Karpas-422 (cell line): Measurements from ENCODE around the gene ERICH4. TPM values are rescaled to one million over a fixed set of nuclear protein-coding genes. Genes with fewer than 3 reads are reported as not detected.

ENCODE experiments used
- DNase-seq: peaks from one replicate; pipeline ENCODE4 v3.0.0-alpha.2; 2015
- H2AFZ ChIP-seq: fragments of 200-600 bp; sonication (generic); 2 replicates; pipeline ENCODE4 v1.6.1; 2014; ENCODE audit warnings: antibody characterized with exemption, low read length, mixed read lengths
- H3K27ac ChIP-seq: fragments of 200-600 bp; sonication (generic); 2 replicates; pipeline ENCODE4 v1.5.1; 2014; ENCODE audit warnings: mild to moderate bottlenecking, low read length, moderate library complexity
- H3K27me3 ChIP-seq: fragments of 200-600 bp; sonication (generic); 2 replicates; pipeline ENCODE4 v1.6.1; 2014; ENCODE audit warnings: low read length, mixed read lengths
- H3K36me3 ChIP-seq: fragments of 200-600 bp; sonication (generic); 2 replicates; pipeline ENCODE4 v1.6.1; 2014; ENCODE audit warnings: low read length, mixed read lengths; ENCODE audit not compliant: insufficient read depth
- H3K4me1 ChIP-seq: fragments of 200-600 bp; sonication (generic); 2 replicates; pipeline ENCODE4 v1.6.1; 2014; ENCODE audit warnings: mild to moderate bottlenecking, low read length, mixed read lengths
- H3K4me2 ChIP-seq: fragments of 200-600 bp; sonication (generic); 2 replicates; pipeline ENCODE4 v1.6.1; 2014; ENCODE audit warnings: low read length, low read depth, mild to moderate bottlenecking; ENCODE audit not compliant: poor library complexity, severe bottlenecking
- H3K4me3 ChIP-seq: fragments of 200-600 bp; sonication (generic); 2 replicates; pipeline ENCODE4 v1.5.1; 2014; ENCODE audit warnings: mild to moderate bottlenecking, antibody characterized with exemption, low read length, mixed read lengths
- H3K79me2 ChIP-seq: fragments of 200-600 bp; sonication (generic); 2 replicates; pipeline ENCODE4 v1.6.1; 2014; ENCODE audit warnings: mild to moderate bottlenecking, low read length, mixed read lengths
- H3K9ac ChIP-seq: fragments of 200-600 bp; sonication (generic); 2 replicates; pipeline ENCODE4 v1.6.0; 2014; ENCODE audit warnings: low read length
- H3K9me2 ChIP-seq: fragments of 200-600 bp; sonication (generic), shearing (Covaris generic); replicated peaks from 2 replicates; pipeline ENCODE4 v1.6.0; 2014; ENCODE audit warnings: mild to moderate bottlenecking, low read length, moderate library complexity; ENCODE audit not compliant: insufficient read depth
- H3K9me3 ChIP-seq: fragments of 300-700, 200-600 bp; sonication (generic); 2 replicates; pipeline ENCODE4 v1.6.1; 2014; ENCODE audit warnings: low read length, mixed read lengths
- H4K20me1 ChIP-seq: fragments of 200-600 bp; sonication (generic); 2 replicates; pipeline ENCODE4 v1.6.1; 2014; ENCODE audit warnings: mild to moderate bottlenecking, antibody characterized with exemption, low read length, low read depth; ENCODE audit not compliant: insufficient read depth
- total RNA-seq: library from RNA; depleted of rRNA; stranded (reverse); fragments of >200 nt; shearing (Covaris generic); gene quantifications from 2 replicates; pipeline ENCODE4 v1.2.3, GENCODE V29; 2014; ENCODE audit warnings: low replicate concordance

The ERICH4 gene
- total RNA-seq, 1 experiment from 2014 or later, result not detected

DNA sequence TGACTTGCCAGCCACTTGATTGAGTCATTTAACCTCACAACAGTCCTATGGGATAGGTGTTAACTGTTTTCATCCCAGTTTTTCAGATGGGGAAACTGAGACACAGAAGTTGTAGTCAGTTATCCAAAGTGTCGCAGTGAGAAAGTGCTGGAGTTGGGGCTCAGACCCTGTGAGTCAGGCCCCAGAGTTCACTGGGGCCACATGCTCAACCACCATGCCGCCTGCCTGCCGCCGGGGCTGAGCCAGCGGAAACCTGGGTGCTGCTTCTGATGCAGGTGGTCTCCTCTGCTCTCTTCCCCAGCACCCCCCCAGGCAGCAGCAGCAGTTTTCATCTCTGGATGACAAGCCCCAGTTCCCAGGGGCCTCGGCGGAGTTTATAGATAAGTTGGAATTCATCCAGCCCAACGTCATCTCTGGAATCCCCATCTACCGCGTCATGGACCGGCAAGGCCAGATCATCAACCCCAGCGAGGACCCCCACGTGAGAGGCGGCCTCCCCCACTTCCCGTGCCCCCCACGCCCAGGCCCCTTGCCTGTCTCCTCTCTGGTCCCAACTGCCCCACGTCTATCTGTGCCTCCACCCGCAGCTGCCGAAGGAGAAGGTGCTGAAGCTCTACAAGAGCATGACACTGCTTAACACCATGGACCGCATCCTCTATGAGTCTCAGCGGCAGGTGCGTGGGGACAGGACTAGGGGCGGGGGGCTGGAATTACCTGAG lies 32.5 kb upstream of the ERICH4 start:
- peaks cover 20% of the 10 kb centered on the region for H3K4me1 ChIP-seq
- H3K9me2 ChIP-seq, result no peaks in the 10 kb centered on the region
- H3K36me3 ChIP-seq, result no peaks in the 10 kb centered on the region
- no peak overlapping the region for H3K9ac ChIP-seq
- H3K27ac ChIP-seq, result no peak overlapping the region
- no peak overlapping the region for H2AFZ ChIP-seq
- no peaks in the 10 kb centered on the region for H3K9me3 ChIP-seq
- no peaks in the 10 kb centered on the region for H3K27me3 ChIP-seq
- DNase-seq, result no peak
- H3K4me3 ChIP-seq, result no peak overlapping the region
- H4K20me1 ChIP-seq, result no peaks in the 10 kb centered on the region
- no peaks in the 10 kb centered on the region; the same call in 1 of the 2 replicates for H3K79me2 ChIP-seq
- no peak overlapping the region for H3K4me2 ChIP-seq

DNA sequence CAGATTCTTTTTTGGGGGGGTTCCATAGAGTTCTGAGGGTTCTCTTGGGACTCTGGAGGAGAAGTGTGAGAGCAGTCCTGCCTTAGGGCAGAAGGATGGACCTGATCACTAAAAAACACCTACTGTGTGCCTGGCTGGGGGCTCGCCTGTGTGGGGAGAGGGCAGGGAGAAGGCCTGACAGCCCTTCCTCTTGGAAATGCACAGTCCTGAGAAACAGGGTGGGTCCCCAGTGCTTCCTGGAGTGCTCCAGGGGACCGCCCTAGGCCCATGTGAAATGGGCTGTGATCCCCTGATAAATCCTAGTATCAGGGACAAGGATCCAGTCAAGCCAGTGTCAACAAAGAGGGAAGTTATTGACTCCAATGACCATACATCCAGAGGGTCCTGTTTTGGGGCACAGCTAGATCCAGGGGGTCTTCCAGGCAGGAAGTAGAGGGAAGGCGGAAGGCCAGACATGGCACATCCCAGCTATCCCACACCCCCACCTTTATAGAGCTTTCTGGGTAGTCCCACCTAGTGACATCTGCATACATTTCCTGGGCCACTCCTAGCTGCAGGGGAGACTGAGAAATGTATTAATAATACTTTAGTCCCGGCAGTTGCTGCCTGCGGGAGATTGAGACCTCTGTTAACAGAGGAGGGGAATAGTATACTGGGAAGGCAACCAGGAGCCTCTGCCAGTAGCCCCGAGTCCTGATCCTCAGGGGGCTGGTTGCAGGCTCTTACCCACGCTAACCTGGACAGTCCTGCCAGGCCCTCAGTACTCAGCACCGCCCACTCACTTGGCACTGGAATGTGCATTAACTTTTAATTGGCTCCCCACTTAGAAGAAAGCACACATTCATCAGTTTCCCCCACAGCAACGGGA lies 31.6 kb upstream of the ERICH4 start:
- Histone ChIP-seq H3K4me3 (no peak overlapping the region), H3K27me3 (no peaks in the 10 kb centered on the region), H3K4me1 (peaks cover 20% of the 10 kb centered on the region), H4K20me1 (no peaks in the 10 kb centered on the region), H3K9me3 (no peaks in the 10 kb centered on the region), H3K4me2 (no peak overlapping the region), H3K9ac (no peak overlapping the region), H2AFZ (no peak overlapping the region), H3K27ac (no peak overlapping the region), H3K9me2 (no peaks in the 10 kb centered on the region), H3K36me3 (no peaks in the 10 kb centered on the region), H3K79me2 (no peaks in the 10 kb centered on the region; the same call in 1 of the 2 replicates)
- DNase-seq, result no peak

DNA sequence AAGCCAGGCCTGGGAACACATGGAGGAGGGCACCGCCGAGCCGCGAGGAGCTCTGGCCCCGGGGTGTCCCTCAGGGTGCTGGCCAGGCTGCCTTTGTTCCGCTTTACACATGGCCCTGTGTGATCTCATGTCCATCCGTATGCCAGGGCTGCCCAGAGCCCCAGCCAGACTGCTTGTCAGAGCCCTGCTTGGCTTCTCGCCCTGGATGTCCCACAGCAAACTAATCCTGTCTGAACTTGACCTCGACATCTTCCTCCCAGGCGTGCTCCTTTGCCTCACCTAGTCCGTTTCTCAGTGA lies 31.0 kb upstream of the ERICH4 start:
- Histone ChIP-seq H3K4me3 (no peak overlapping the region), H3K9me3 (no peaks in the 10 kb centered on the region), H3K27ac (no peak overlapping the region), H3K4me2 (no peak overlapping the region), H3K9me2 (no peaks in the 10 kb centered on the region), H2AFZ (no peak overlapping the region), H3K36me3 (no peaks in the 10 kb centered on the region), H3K4me1 (peaks cover 18% of the 10 kb centered on the region), H3K9ac (no peak overlapping the region), H3K27me3 (no peaks in the 10 kb centered on the region), H4K20me1 (no peaks in the 10 kb centered on the region), H3K79me2 (no peaks in the 10 kb centered on the region; the same call in 1 of the 2 replicates)
- DNase-seq, result no peak

DNA sequence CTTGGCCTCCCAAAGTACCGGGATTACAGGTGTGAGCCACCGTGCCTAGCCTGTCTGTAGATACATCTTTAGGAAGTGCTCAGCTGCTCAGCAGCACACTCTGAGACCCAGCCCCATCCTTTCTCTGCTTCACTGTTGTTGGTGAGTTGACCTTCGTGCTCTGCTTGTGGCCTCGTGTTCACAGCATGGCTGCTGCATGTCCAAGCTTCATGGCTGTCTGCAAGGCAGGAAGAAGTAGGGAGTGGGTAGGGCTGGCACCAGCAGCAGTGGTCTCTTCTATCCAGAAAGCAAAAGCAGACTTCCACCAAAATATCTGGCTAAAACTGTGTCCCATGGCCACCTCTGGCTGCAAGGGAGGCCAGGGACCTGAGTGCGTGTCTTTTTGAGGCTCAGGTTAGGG lies 30.0 kb upstream of the ERICH4 start:
- H3K9me3 ChIP-seq, result no peaks in the 10 kb centered on the region

DNA sequence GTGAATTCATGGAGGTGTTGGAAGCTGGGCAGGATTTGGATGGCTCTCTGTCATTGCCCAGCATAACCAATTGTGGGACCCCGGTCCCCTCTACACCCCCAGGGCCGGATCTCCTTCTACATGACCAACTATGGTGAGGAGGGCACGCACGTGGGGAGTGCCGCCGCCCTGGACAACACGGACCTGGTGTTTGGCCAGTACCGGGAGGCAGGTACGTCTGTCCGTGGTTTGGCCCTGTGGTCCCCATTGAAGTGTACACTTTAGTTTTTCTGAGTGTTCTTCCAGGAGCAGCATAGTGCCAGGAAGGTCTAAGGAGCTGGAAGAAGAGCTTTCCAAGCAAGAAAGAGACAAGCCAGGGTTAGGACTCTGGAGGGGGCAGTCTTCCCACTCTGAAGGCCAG lies 29.0 kb upstream of the ERICH4 start:
- no peaks in the 10 kb centered on the region for H4K20me1 ChIP-seq
- no peak overlapping the region for H3K27ac ChIP-seq
- H3K36me3 ChIP-seq, result no peaks in the 10 kb centered on the region
- no peak for DNase-seq
- no peaks in the 10 kb centered on the region for H3K27me3 ChIP-seq
- no peak overlapping the region for H3K9ac ChIP-seq
- no peak overlapping the region for H3K4me3 ChIP-seq
- no peaks in the 10 kb centered on the region for H3K9me3 ChIP-seq
- no peak overlapping the region for H2AFZ ChIP-seq
- no peaks in the 10 kb centered on the region; the same call in 1 of the 2 replicates for H3K79me2 ChIP-seq
- no peaks in the 10 kb centered on the region for H3K9me2 ChIP-seq
- no peaks in the 10 kb centered on the region for H3K4me1 ChIP-seq
- no peak overlapping the region for H3K4me2 ChIP-seq

More for the DNA sequence above, 30.0 kb upstream of the ERICH4 start:
- Histone ChIP-seq H3K27me3 (no peaks in the 10 kb centered on the region), H3K4me2 (no peak overlapping the region), H2AFZ (no peak overlapping the region), H3K79me2 (no peaks in the 10 kb centered on the region; the same call in 1 of the 2 replicates), H3K27ac (no peak overlapping the region), H3K9me2 (no peaks in the 10 kb centered on the region), H3K4me1 (peaks cover 7% of the 10 kb centered on the region), H3K9ac (no peak overlapping the region), H3K4me3 (no peak overlapping the region), H3K36me3 (no peaks in the 10 kb centered on the region), H4K20me1 (no peaks in the 10 kb centered on the region)
- no peak for DNase-seq

DNA sequence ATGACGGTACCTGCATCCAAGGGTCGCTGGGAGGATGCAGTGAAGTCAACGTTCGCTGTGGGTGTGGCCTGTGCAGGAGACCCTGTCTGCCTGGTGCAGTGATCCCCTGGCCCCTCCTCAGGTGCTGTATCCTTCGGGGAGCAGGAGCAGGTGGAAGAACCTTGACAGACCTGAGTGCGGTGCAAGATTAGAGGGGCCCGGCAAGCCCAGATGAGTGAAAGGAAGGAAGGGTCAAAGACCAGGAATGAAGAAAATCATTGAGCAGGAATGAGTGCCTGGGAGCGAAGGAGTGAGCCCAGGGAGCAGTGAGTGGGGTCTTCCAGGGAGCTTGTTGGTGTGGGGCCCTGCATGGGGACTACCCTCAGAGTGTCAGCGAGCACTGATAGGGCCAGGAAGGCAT lies 28.5 kb upstream of the ERICH4 start:
- H2AFZ ChIP-seq, result no peak overlapping the region
- H3K79me2 ChIP-seq, result no peaks in the 10 kb centered on the region; the same call in 1 of the 2 replicates
- no peaks in the 10 kb centered on the region for H3K9me2 ChIP-seq
- no peaks in the 10 kb centered on the region for H4K20me1 ChIP-seq
- no peaks in the 10 kb centered on the region for H3K27me3 ChIP-seq
- DNase-seq, result no peak
- H3K4me3 ChIP-seq, result no peak overlapping the region
- H3K4me1 ChIP-seq, result no peaks in the 10 kb centered on the region
- H3K9me3 ChIP-seq, result no peaks in the 10 kb centered on the region
- no peak overlapping the region for H3K9ac ChIP-seq
- no peak overlapping the region for H3K27ac ChIP-seq
- no peak overlapping the region for H3K4me2 ChIP-seq
- H3K36me3 ChIP-seq, result no peaks in the 10 kb centered on the region

DNA sequence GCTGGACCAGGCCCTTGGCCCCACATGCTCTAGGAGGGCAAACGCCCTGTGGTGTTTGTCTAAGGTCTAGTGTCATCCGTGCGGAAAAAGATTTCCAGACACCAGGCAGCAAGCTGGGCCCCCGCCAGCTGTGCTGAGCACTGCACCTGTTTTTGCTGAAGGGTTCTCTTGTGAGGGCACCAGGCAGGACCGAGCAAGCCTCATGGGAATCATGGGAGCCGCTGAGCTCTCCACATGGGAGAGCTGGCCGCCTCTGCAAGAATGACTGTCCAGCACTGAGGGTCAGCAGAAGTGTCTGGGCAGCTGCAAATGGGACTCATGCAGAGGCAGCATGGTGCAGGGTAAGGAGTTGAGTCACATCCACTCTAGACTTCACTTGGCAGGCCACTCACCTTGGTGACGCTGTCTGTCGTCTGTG lies 27.8 kb upstream of the ERICH4 start:
- Histone ChIP-seq H3K9me3 (no peaks in the 10 kb centered on the region), H3K4me1 (no peaks in the 10 kb centered on the region), H4K20me1 (no peaks in the 10 kb centered on the region), H3K9ac (no peak overlapping the region), H3K79me2 (no peaks in the 10 kb centered on the region), H2AFZ (no peak overlapping the region), H3K9me2 (no peaks in the 10 kb centered on the region), H3K27ac (no peak overlapping the region), H3K27me3 (no peaks in the 10 kb centered on the region), H3K36me3 (no peaks in the 10 kb centered on the region), H3K4me3 (no peak overlapping the region), H3K4me2 (no peak overlapping the region)
- DNase-seq, result no peak

DNA sequence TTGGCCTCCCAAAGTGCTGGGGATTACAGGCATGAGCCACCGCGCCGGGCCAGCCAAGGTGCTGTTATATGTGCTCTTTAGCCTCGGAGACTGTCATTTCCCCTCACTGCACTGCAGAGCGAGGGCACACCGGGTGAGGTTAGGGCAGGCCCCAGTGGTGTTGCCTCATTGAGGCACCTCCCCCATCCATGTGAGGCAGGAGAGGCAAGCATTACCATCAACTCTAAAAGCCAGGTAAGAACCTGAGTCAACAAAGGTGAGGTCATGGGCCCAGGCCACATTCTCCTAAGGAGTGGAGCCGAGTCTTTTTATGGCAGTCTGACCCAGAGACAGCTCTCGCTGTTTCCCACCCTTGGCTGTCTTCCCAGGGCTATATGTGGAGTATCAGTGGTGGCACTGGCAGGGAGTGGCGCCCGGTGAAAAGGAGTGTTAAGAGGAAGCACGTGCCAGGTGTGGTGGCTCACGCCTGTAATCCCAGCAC lies 26.7 kb upstream of the ERICH4 start:
- Histone ChIP-seq H3K27ac (no peak overlapping the region), H3K27me3 (no peaks in the 10 kb centered on the region), H3K79me2 (no peaks in the 10 kb centered on the region), H3K4me1 (no peaks in the 10 kb centered on the region), H3K9ac (no peak overlapping the region), H4K20me1 (no peaks in the 10 kb centered on the region), H3K36me3 (no peaks in the 10 kb centered on the region), H3K4me3 (no peak overlapping the region), H3K4me2 (no peak overlapping the region), H3K9me3 (no peaks in the 10 kb centered on the region), H2AFZ (no peak overlapping the region), H3K9me2 (no peaks in the 10 kb centered on the region)
- no peak for DNase-seq
